ENCODE data around the gene BMPER.

BMPER gene

GRCh38 chr7:34077168-34077567 lies 171.8 kb downstream of the BMPER start:
- H3K4me3 ChIP-seq (ENCODE audit: low read depth in 1 of 2, low read length in 2 of 2), result no peak overlapping the region
- no peaks in the 10 kb centered on the region for H3K36me3 ChIP-seq (ENCODE audit: insufficient read depth, low read length)
- H3K27ac ChIP-seq (ENCODE audit: low read depth, low read length), result no peak overlapping the region
- H3K27me3 ChIP-seq (ENCODE audit: control insufficient read depth in 1 of 2, insufficient read depth in 2 of 2, low read length in 2 of 2), result no peaks in the 10 kb centered on the region
- no peaks in the 10 kb centered on the region for H3K9me3 ChIP-seq (ENCODE audit: low read length)
- H3K9ac ChIP-seq (ENCODE audit: low read length), result no peak overlapping the region
- H3K4me1 ChIP-seq (ENCODE audit: insufficient read depth, low read length), result no peaks in the 10 kb centered on the region

- no peak overlapping the region for H3K9ac ChIP-seq (ENCODE audit: low read length)
- no peaks in the 10 kb centered on the region for H3K27me3 ChIP-seq (ENCODE audit: control insufficient read depth in 1 of 2, insufficient read depth in 2 of 2, low read length in 2 of 2)
- no peaks in the 10 kb centered on the region for H3K4me1 ChIP-seq (ENCODE audit: insufficient read depth, low read length)
- H3K36me3 ChIP-seq (ENCODE audit: insufficient read depth, low read length), result no peaks in the 10 kb centered on the region
- H3K27ac ChIP-seq (ENCODE audit: low read depth, low read length), result no peak overlapping the region
- no peak overlapping the region for H3K4me3 ChIP-seq (ENCODE audit: low read depth in 1 of 2, low read length in 2 of 2)
- H3K9me3 ChIP-seq (ENCODE audit: low read length), result no peaks in the 10 kb centered on the region
These were observed 173.5 kb downstream of the BMPER start for GRCh38 chr7:34078864-34079263.

GRCh38 chr7:34080513-34080912 lies 175.2 kb downstream of the BMPER start:
- no peak overlapping the region for H3K4me3 ChIP-seq (ENCODE audit: low read depth in 1 of 2, low read length in 2 of 2)

GRCh38 chr7:34081935-34082334 lies 176.6 kb downstream of the BMPER start:
- Histone ChIP-seq H3K4me3 (ENCODE audit: low read depth in 1 of 2, low read length in 2 of 2) (no peak overlapping the region), H3K9ac (ENCODE audit: low read length) (no peak overlapping the region), H3K27me3 (ENCODE audit: control insufficient read depth in 1 of 2, insufficient read depth in 2 of 2, low read length in 2 of 2) (no peaks in the 10 kb centered on the region), H3K27ac (ENCODE audit: low read depth, low read length) (no peak overlapping the region), H3K36me3 (ENCODE audit: insufficient read depth, low read length) (no peaks in the 10 kb centered on the region), H3K9me3 (ENCODE audit: low read length) (no peaks in the 10 kb centered on the region), H3K4me1 (ENCODE audit: insufficient read depth, low read length) (no peaks in the 10 kb centered on the region)

More at GRCh38 chr7:34080513-34080912, 175.2 kb downstream of the BMPER start:
- Histone ChIP-seq H3K36me3 (ENCODE audit: insufficient read depth, low read length) (no peaks in the 10 kb centered on the region), H3K27ac (ENCODE audit: low read depth, low read length) (no peak overlapping the region), H3K27me3 (ENCODE audit: control insufficient read depth in 1 of 2, insufficient read depth in 2 of 2, low read length in 2 of 2) (no peaks in the 10 kb centered on the region), H3K4me1 (ENCODE audit: insufficient read depth, low read length) (no peaks in the 10 kb centered on the region), H3K9ac (ENCODE audit: low read length) (no peak overlapping the region), H3K9me3 (ENCODE audit: low read length) (no peaks in the 10 kb centered on the region)

GRCh38 chr7:34083440-34083839 lies 178.1 kb downstream of the BMPER start:
- no peaks in the 10 kb centered on the region for H3K36me3 ChIP-seq (ENCODE audit: insufficient read depth, low read length)
- no peak overlapping the region for H3K27ac ChIP-seq (ENCODE audit: low read depth, low read length)
- no peaks in the 10 kb centered on the region for H3K4me1 ChIP-seq (ENCODE audit: insufficient read depth, low read length)
- H3K27me3 ChIP-seq (ENCODE audit: control insufficient read depth in 1 of 2, insufficient read depth in 2 of 2, low read length in 2 of 2), result no peaks in the 10 kb centered on the region
- no peaks in the 10 kb centered on the region for H3K9me3 ChIP-seq (ENCODE audit: low read length)
- H3K4me3 ChIP-seq (ENCODE audit: low read depth in 1 of 2, low read length in 2 of 2), result no peak overlapping the region
- no peak overlapping the region for H3K9ac ChIP-seq (ENCODE audit: low read length)

GRCh38 chr7:34084651-34085050 lies 179.3 kb downstream of the BMPER start:
- H3K27ac ChIP-seq (ENCODE audit: low read depth, low read length), result no peak overlapping the region
- no peak overlapping the region for H3K4me3 ChIP-seq (ENCODE audit: low read depth in 1 of 2, low read length in 2 of 2)
- H3K4me1 ChIP-seq (ENCODE audit: insufficient read depth, low read length), result no peaks in the 10 kb centered on the region
- no peaks in the 10 kb centered on the region for H3K36me3 ChIP-seq (ENCODE audit: insufficient read depth, low read length)
- no peak overlapping the region for H3K9ac ChIP-seq (ENCODE audit: low read length)
- no peaks in the 10 kb centered on the region for H3K27me3 ChIP-seq (ENCODE audit: control insufficient read depth in 1 of 2, insufficient read depth in 2 of 2, low read length in 2 of 2)
- no peaks in the 10 kb centered on the region for H3K9me3 ChIP-seq (ENCODE audit: low read length)

- no peak overlapping the region for H3K27ac ChIP-seq (ENCODE audit: low read depth, low read length)
- no peaks in the 10 kb centered on the region for H3K36me3 ChIP-seq (ENCODE audit: insufficient read depth, low read length)
- H3K9ac ChIP-seq (ENCODE audit: low read length), result no peak overlapping the region
- H3K4me1 ChIP-seq (ENCODE audit: insufficient read depth, low read length), result no peaks in the 10 kb centered on the region
- H3K9me3 ChIP-seq (ENCODE audit: low read length), result no peaks in the 10 kb centered on the region
- H3K27me3 ChIP-seq (ENCODE audit: control insufficient read depth in 1 of 2, insufficient read depth in 2 of 2, low read length in 2 of 2), result no peaks in the 10 kb centered on the region
- H3K4me3 ChIP-seq (ENCODE audit: low read depth in 1 of 2, low read length in 2 of 2), result no peak overlapping the region
These were observed 180.7 kb downstream of the BMPER start for GRCh38 chr7:34086064-34086463.

GRCh38 chr7:34086981-34087380 lies 181.6 kb downstream of the BMPER start:
- Histone ChIP-seq H3K36me3 (ENCODE audit: insufficient read depth, low read length) (no peaks in the 10 kb centered on the region), H3K4me3 (ENCODE audit: low read depth in 1 of 2, low read length in 2 of 2) (no peak overlapping the region), H3K9me3 (ENCODE audit: low read length) (no peaks in the 10 kb centered on the region), H3K9ac (ENCODE audit: low read length) (no peak overlapping the region), H3K4me1 (ENCODE audit: insufficient read depth, low read length) (no peaks in the 10 kb centered on the region), H3K27ac (ENCODE audit: low read depth, low read length) (no peak overlapping the region), H3K27me3 (ENCODE audit: control insufficient read depth in 1 of 2, insufficient read depth in 2 of 2, low read length in 2 of 2) (no peaks in the 10 kb centered on the region)

GRCh38 chr7:34087892-34088891 lies 182.9 kb downstream of the BMPER start:
- H3K4me3 ChIP-seq (ENCODE audit: low read depth in 1 of 2, low read length in 2 of 2), result no peak overlapping the region
- H3K36me3 ChIP-seq (ENCODE audit: insufficient read depth, low read length), result no peaks in the 10 kb centered on the region
- H3K9ac ChIP-seq (ENCODE audit: low read length), result no peak overlapping the region
- no peaks in the 10 kb centered on the region for H3K27me3 ChIP-seq (ENCODE audit: control insufficient read depth in 1 of 2, insufficient read depth in 2 of 2, low read length in 2 of 2)
- H3K4me1 ChIP-seq (ENCODE audit: insufficient read depth, low read length), result no peaks in the 10 kb centered on the region
- H3K27ac ChIP-seq (ENCODE audit: low read depth, low read length), result no peak overlapping the region
- no peaks in the 10 kb centered on the region for H3K9me3 ChIP-seq (ENCODE audit: low read length)

- no peaks in the 10 kb centered on the region for H3K36me3 ChIP-seq (ENCODE audit: insufficient read depth, low read length)
- H3K4me3 ChIP-seq (ENCODE audit: low read depth in 1 of 2, low read length in 2 of 2), result no peak overlapping the region
- no peaks in the 10 kb centered on the region for H3K4me1 ChIP-seq (ENCODE audit: insufficient read depth, low read length)
- H3K27ac ChIP-seq (ENCODE audit: low read depth, low read length), result no peak overlapping the region
- no peak overlapping the region for H3K9ac ChIP-seq (ENCODE audit: low read length)
- no peaks in the 10 kb centered on the region for H3K9me3 ChIP-seq (ENCODE audit: low read length)
- H3K27me3 ChIP-seq (ENCODE audit: control insufficient read depth in 1 of 2, insufficient read depth in 2 of 2, low read length in 2 of 2), result no peaks in the 10 kb centered on the region
These were observed 185.5 kb downstream of the BMPER start for GRCh38 chr7:34090816-34091215.

- H3K27ac ChIP-seq (ENCODE audit: low read depth, low read length), result no peak overlapping the region
- no peaks in the 10 kb centered on the region for H3K36me3 ChIP-seq (ENCODE audit: insufficient read depth, low read length)
- H3K9me3 ChIP-seq (ENCODE audit: low read length), result no peaks in the 10 kb centered on the region
- no peaks in the 10 kb centered on the region for H3K4me1 ChIP-seq (ENCODE audit: insufficient read depth, low read length)
- H3K4me3 ChIP-seq (ENCODE audit: low read depth in 1 of 2, low read length in 2 of 2), result no peak overlapping the region
- H3K9ac ChIP-seq (ENCODE audit: low read length), result no peak overlapping the region
- no peaks in the 10 kb centered on the region for H3K27me3 ChIP-seq (ENCODE audit: control insufficient read depth in 1 of 2, insufficient read depth in 2 of 2, low read length in 2 of 2)
These were observed 186.1 kb downstream of the BMPER start for GRCh38 chr7:34091321-34091917.
